Endothelial cell (in vitro differentiated cells): ENCODE results near the gene BCAS1. TPM values are rescaled to one million over a fixed set of nuclear protein-coding genes. Genes with fewer than 3 reads are reported as not detected.
"Not testable (repeated sequence)": the region's sequence is repeated elsewhere in the genome, so short reads cannot be mapped to it uniquely, and the experiment has no call there.

ENCODE experiments used
- DNase-seq: peaks from one replicate; pipeline ENCODE4 v3.0.0; 2021; ENCODE audit warnings: low spot score
- H3K27ac Mint-ChIP-seq: one replicate; pipeline ENCODE4 v1.8.0; 2021; ENCODE audit warnings: mixed read lengths, inconsistent platforms; ENCODE audit not compliant: unreplicated experiment
- H3K27me3 Mint-ChIP-seq: one replicate; pipeline ENCODE4 v1.8.0; 2021; ENCODE audit warnings: mild to moderate bottlenecking, moderate library complexity, mixed read lengths, inconsistent platforms; ENCODE audit not compliant: unreplicated experiment
- H3K36me3 Mint-ChIP-seq: one replicate; pipeline ENCODE4 v1.8.0; 2021; ENCODE audit warnings: mild to moderate bottlenecking, low read depth, mixed read lengths, inconsistent platforms; ENCODE audit not compliant: unreplicated experiment
- H3K4me1 Mint-ChIP-seq: one replicate; pipeline ENCODE4 v1.8.0; 2021; ENCODE audit warnings: mild to moderate bottlenecking, mixed read lengths, inconsistent platforms; ENCODE audit not compliant: unreplicated experiment
- H3K4me3 Mint-ChIP-seq: one replicate; pipeline ENCODE4 v1.8.0; 2021; ENCODE audit warnings: mild to moderate bottlenecking, mixed read lengths, inconsistent platforms; ENCODE audit not compliant: unreplicated experiment
- H3K9me3 Mint-ChIP-seq: one replicate; pipeline ENCODE4 v1.8.0; 2021; ENCODE audit warnings: mixed read lengths, inconsistent platforms; ENCODE audit not compliant: unreplicated experiment
- total RNA-seq: library from RNA; stranded (reverse); fragmentation: NEBNext Ultra II Directional; extraction: Animal tissue kit (Norgen Biotek cat#: 25700); gene quantifications from one replicate; pipeline ENCODE4 v1.2.1, GENCODE V29; 2021; ENCODE audit not compliant: unreplicated experiment
- TF ChIP-seq, protein P1 (sequence below): fragments of 200-600 bp; sonication (generic); IDR thresholded peaks from one replicate; pipeline ENCODE4 v1.5.0; 2021; ENCODE audit warnings: antibody characterized with exemption; ENCODE audit not compliant: unreplicated experiment

Gene BCAS1
- total RNA-seq, 1 donor from 2014 or later: 0.05 TPM

GRCh38 chr20:54013471-54013870 lies 56.9 kb downstream of the BCAS1 start:
- no peak for DNase-seq
- H3K9me3 Mint-ChIP-seq: no peaks in the 10 kb centered on the region
- no peaks in the 10 kb centered on the region for H3K27me3 Mint-ChIP-seq
- no peak overlapping the region for H3K27ac Mint-ChIP-seq
- no peaks in the 10 kb centered on the region for H3K36me3 Mint-ChIP-seq
- TF ChIP-seq, protein P1, sequence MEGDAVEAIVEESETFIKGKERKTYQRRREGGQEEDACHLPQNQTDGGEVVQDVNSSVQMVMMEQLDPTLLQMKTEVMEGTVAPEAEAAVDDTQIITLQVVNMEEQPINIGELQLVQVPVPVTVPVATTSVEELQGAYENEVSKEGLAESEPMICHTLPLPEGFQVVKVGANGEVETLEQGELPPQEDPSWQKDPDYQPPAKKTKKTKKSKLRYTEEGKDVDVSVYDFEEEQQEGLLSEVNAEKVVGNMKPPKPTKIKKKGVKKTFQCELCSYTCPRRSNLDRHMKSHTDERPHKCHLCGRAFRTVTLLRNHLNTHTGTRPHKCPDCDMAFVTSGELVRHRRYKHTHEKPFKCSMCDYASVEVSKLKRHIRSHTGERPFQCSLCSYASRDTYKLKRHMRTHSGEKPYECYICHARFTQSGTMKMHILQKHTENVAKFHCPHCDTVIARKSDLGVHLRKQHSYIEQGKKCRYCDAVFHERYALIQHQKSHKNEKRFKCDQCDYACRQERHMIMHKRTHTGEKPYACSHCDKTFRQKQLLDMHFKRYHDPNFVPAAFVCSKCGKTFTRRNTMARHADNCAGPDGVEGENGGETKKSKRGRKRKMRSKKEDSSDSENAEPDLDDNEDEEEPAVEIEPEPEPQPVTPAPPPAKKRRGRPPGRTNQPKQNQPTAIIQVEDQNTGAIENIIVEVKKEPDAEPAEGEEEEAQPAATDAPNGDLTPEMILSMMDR: no peak
- H3K4me1 Mint-ChIP-seq: peaks cover 5% of the 10 kb centered on the region
- no peak overlapping the region for H3K4me3 Mint-ChIP-seq

DNA sequence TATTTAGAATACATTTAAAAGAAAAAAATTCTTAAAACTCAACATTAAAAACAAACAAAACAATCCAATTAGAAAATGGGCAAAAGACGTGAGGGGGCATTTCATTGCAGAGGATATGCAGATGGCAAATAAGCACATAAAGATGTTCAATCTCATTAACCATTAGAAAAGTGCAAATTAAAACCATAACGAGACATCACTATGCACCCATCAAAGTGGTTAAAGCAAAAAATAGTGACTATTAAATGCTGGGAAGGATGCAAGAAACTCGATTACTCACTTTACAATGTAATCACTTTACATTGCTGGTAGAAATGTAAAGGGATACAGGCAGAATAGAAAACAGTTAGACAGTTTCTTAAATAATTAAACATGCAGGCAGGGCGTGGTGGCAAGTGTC lies 59.0 kb downstream of the BCAS1 start:
- Mint-ChIP-seq H3K4me3 (no peak overlapping the region), H3K27ac (no peak overlapping the region), H3K36me3 (no peaks in the 10 kb centered on the region), H3K9me3 (no peaks in the 10 kb centered on the region), H3K4me1 (peaks cover 5% of the 10 kb centered on the region), H3K27me3 (no peaks in the 10 kb centered on the region)
- TF ChIP-seq, protein P1: no peak
- DNase-seq: no peak

GRCh38 chr20:54006216-54006615 lies 64.2 kb downstream of the BCAS1 start:
- not testable (repeated sequence) for H3K4me3 Mint-ChIP-seq, H3K27ac Mint-ChIP-seq, H3K27me3 Mint-ChIP-seq, H3K4me1 Mint-ChIP-seq, DNase-seq, H3K36me3 Mint-ChIP-seq, H3K9me3 Mint-ChIP-seq

DNA sequence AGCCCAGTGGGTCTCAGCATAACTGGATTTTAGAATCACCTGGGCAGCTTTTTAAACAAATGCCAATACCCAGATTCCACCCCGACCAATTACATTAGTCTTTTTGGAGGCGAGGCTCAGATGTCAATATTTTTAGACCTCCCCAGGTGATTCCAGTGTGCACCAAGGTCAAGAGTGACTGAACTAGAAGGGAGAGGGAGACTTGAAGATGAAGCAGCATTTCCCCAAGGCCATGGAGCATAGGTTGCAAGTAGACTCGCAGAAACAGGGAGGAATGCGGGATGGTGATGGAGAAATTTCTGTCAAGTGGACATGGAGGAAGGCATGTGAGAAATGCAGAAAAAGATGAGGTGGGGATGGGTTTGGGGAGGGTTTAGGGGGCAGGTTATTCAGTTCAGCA lies 64.9 kb downstream of the BCAS1 start:
- TF ChIP-seq, protein P1: no peak
- no peaks in the 10 kb centered on the region for H3K4me1 Mint-ChIP-seq
- H3K4me3 Mint-ChIP-seq: no peak overlapping the region
- no peak for DNase-seq
- H3K27ac Mint-ChIP-seq: no peak overlapping the region
- H3K27me3 Mint-ChIP-seq: no peaks in the 10 kb centered on the region
- no peaks in the 10 kb centered on the region for H3K36me3 Mint-ChIP-seq
- H3K9me3 Mint-ChIP-seq: no peaks in the 10 kb centered on the region

DNA sequence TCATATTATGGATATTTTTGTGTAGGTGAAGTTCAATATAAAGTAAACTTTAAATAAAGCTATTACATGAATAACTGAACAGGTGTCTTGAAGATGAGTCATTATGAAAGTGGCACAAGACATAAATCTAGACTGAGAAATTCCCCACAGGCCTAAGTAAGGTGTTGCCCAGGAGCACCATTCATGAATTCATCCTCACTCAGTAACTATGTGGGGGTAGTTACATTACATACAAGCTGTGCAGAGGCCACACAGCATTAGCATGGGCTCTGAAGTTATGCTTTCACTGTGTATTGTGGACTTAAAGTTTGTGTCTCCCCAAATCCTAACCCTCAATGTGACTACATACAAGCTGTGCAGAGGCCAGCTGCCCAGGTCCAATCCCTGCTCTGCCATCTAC lies 65.9 kb downstream of the BCAS1 start:
- H3K4me1 Mint-ChIP-seq: no peaks in the 10 kb centered on the region

More for the DNA sequence above, 65.9 kb downstream of the BCAS1 start:
- H3K36me3 Mint-ChIP-seq: no peaks in the 10 kb centered on the region
- no peak overlapping the region for H3K4me3 Mint-ChIP-seq
- H3K27ac Mint-ChIP-seq: no peak overlapping the region
- H3K27me3 Mint-ChIP-seq: no peaks in the 10 kb centered on the region
- DNase-seq: no peak
- no peaks in the 10 kb centered on the region for H3K9me3 Mint-ChIP-seq
- TF ChIP-seq, protein P1: no peak
